HG03432 (cell line): Measurements from ENCODE around the gene BMPR1B.

Source experiments
- ATAC-seq: cut with Tn5 transposase; IDR thresholded peaks from one replicate; pipeline ENCODE4 v1.9.1; 2021; ENCODE audit warnings: mild to moderate bottlenecking, moderate library complexity; ENCODE audit not compliant: unreplicated experiment

Gene BMPR1B

GRCh38 chr4:94905511-94905910, 147.8 kb downstream of the BMPR1B start:
- ATAC-seq = no peak

GRCh38 chr4:94909645-94910044, 151.9 kb downstream of the BMPR1B start:
- ATAC-seq = no peak

- no peak for ATAC-seq
These were observed 153.4 kb downstream of the BMPR1B start for GRCh38 chr4:94911106-94911505.

GRCh38 chr4:94912606-94913005, 154.9 kb downstream of the BMPR1B start:
- ATAC-seq = no peak

- ATAC-seq = peak; percentile 68
These were observed 155.6 kb downstream of the BMPR1B start for GRCh38 chr4:94913316-94913715.

GRCh38 chr4:94917146-94917545, 159.4 kb downstream of the BMPR1B start:
- ATAC-seq = no peak

GRCh38 chr4:94918543-94918942, 160.8 kb downstream of the BMPR1B start:
- ATAC-seq = no peak

GRCh38 chr4:94920369-94920768, 162.6 kb downstream of the BMPR1B start:
- no peak for ATAC-seq

GRCh38 chr4:94924566-94924965, 166.8 kb downstream of the BMPR1B start:
- no peak for ATAC-seq

- no peak for ATAC-seq
These were observed 168.1 kb downstream of the BMPR1B start for GRCh38 chr4:94925764-94926347.

- ATAC-seq = no peak
These were observed 169.2 kb downstream of the BMPR1B start for GRCh38 chr4:94926936-94927335.

GRCh38 chr4:94927696-94928095, 169.9 kb downstream of the BMPR1B start:
- ATAC-seq = no peak

- ATAC-seq = no peak
These were observed 171.9 kb downstream of the BMPR1B start for GRCh38 chr4:94929696-94930095.

GRCh38 chr4:94931626-94932025, 173.9 kb downstream of the BMPR1B start:
- ATAC-seq = no peak

GRCh38 chr4:94932366-94932765, 174.6 kb downstream of the BMPR1B start:
- no peak for ATAC-seq

- no peak for ATAC-seq
These were observed 176.0 kb downstream of the BMPR1B start for GRCh38 chr4:94933799-94934198.

GRCh38 chr4:94934201-94934600, 176.4 kb downstream of the BMPR1B start:
- no peak for ATAC-seq

GRCh38 chr4:94934864-94935263, 177.1 kb downstream of the BMPR1B start:
- no peak for ATAC-seq

GRCh38 chr4:94936854-94937253, 179.1 kb downstream of the BMPR1B start:
- no peak for ATAC-seq

GRCh38 chr4:94939791-94940519, 182.2 kb downstream of the BMPR1B start:
- no peak for ATAC-seq

- ATAC-seq = no peak
These were observed 182.8 kb downstream of the BMPR1B start for GRCh38 chr4:94940520-94940908.

GRCh38 chr4:94941706-94942105, 184.0 kb downstream of the BMPR1B start:
- no peak for ATAC-seq

- ATAC-seq = no peak
These were observed 187.0 kb downstream of the BMPR1B start for GRCh38 chr4:94944726-94945125.
